Islet of Langerhans (tissue), 1 donor: ENCODE measurements around the gene STARD13.
"Not testable (repeated sequence)": the region's sequence is repeated elsewhere in the genome, so short reads cannot be mapped to it uniquely, and the experiment has no call there.

Experiments
- FAIRE-seq: peaks from one replicate; lab custom pipeline; 2011; peaks lifted over from hg19 to GRCh38; lab: Jason Lieb, UNC

Gene STARD13

GRCh38 chr13:33251131-33251661, 34.4 kb downstream of the STARD13 start:
- peak; percentile 94 for FAIRE-seq

GRCh38 chr13:33250609-33251008, 34.9 kb downstream of the STARD13 start:
- no peak for FAIRE-seq

- no peak for FAIRE-seq
These were observed 35.7 kb downstream of the STARD13 start for GRCh38 chr13:33249894-33250293.

- FAIRE-seq, result no peak
These were observed 36.5 kb downstream of the STARD13 start for GRCh38 chr13:33249066-33249465.

GRCh38 chr13:33245505-33246158, 39.9 kb downstream of the STARD13 start:
- FAIRE-seq, result no peak

GRCh38 chr13:33244907-33245287, 40.7 kb downstream of the STARD13 start:
- FAIRE-seq, result no peak

GRCh38 chr13:33244210-33244906, 41.2 kb downstream of the STARD13 start:
- FAIRE-seq, result no peak

GRCh38 chr13:33242984-33243617, 42.5 kb downstream of the STARD13 start:
- no peak for FAIRE-seq

GRCh38 chr13:33242372-33242771, 43.2 kb downstream of the STARD13 start:
- not testable (repeated sequence) for FAIRE-seq

GRCh38 chr13:33236021-33236420, 49.5 kb downstream of the STARD13 start:
- FAIRE-seq, result no peak

GRCh38 chr13:33235564-33235963, 50.0 kb downstream of the STARD13 start:
- FAIRE-seq, result no peak

- no peak for FAIRE-seq
These were observed 50.5 kb downstream of the STARD13 start for GRCh38 chr13:33235078-33235477.

- no peak for FAIRE-seq
These were observed 52.0 kb downstream of the STARD13 start for GRCh38 chr13:33233547-33233946.

GRCh38 chr13:33232883-33233282, 52.7 kb downstream of the STARD13 start:
- no peak for FAIRE-seq

GRCh38 chr13:33231339-33231738, 54.2 kb downstream of the STARD13 start:
- FAIRE-seq, result no peak

GRCh38 chr13:33230178-33230881, 55.2 kb downstream of the STARD13 start:
- FAIRE-seq, result peak; percentile 92

GRCh38 chr13:33229446-33230177, 55.9 kb downstream of the STARD13 start:
- no peak for FAIRE-seq

- peak; percentile 96 for FAIRE-seq
These were observed 56.7 kb downstream of the STARD13 start for GRCh38 chr13:33228648-33229445.

GRCh38 chr13:33227927-33228647, 57.5 kb downstream of the STARD13 start:
- no peak for FAIRE-seq

GRCh38 chr13:33224686-33225085, 60.9 kb downstream of the STARD13 start:
- FAIRE-seq, result no peak
